IPS DF 6.9 (cell line): ENCODE results near the gene TWIST2.

Experiments
- DNase-seq: peaks from one replicate; pipeline ENCODE4 v3.0.0-alpha.2; 2013; ENCODE audit warnings: low read depth, low spot score
- H3K27ac ChIP-seq: one replicate; pipeline ENCODE4 v1.5.1; 2013; ENCODE audit warnings: low read length, control low read depth
- H3K27me3 ChIP-seq: 2 replicates; pipeline ENCODE4 v1.6.1; 2013; ENCODE audit warnings: mild to moderate bottlenecking, low read length; ENCODE audit not compliant: control insufficient read depth, insufficient read depth
- H3K36me3 ChIP-seq: 2 replicates; pipeline ENCODE4 v1.6.1; 2013; ENCODE audit warnings: low read length; ENCODE audit not compliant: control insufficient read depth, insufficient read depth
- H3K4me1 ChIP-seq: 2 replicates; pipeline ENCODE4 v1.6.1; 2013; ENCODE audit warnings: low read length; ENCODE audit not compliant: control insufficient read depth, insufficient read depth
- H3K4me3 ChIP-seq: 2 replicates; pipeline ENCODE4 v1.5.1; 2013; ENCODE audit warnings: mild to moderate bottlenecking, low read length
- H3K9me3 ChIP-seq: 2 replicates; pipeline ENCODE4 v1.6.1; 2013; ENCODE audit warnings: low read length, inconsistent platforms; ENCODE audit not compliant: control insufficient read depth, insufficient read depth
- WGBS: extraction: QIAGEN DNeasy Blood & Tissue Kit; methylation state at CpG from one replicate; pipeline ENCODE4 v1.1.7; 2013; ENCODE audit warnings: mixed read lengths, missing lambda C conversion rate; ENCODE audit not compliant: insufficient read length, insufficient coverage; 5-methylcytosine and 5-hydroxymethylcytosine counted together

TWIST2 gene

DNA sequence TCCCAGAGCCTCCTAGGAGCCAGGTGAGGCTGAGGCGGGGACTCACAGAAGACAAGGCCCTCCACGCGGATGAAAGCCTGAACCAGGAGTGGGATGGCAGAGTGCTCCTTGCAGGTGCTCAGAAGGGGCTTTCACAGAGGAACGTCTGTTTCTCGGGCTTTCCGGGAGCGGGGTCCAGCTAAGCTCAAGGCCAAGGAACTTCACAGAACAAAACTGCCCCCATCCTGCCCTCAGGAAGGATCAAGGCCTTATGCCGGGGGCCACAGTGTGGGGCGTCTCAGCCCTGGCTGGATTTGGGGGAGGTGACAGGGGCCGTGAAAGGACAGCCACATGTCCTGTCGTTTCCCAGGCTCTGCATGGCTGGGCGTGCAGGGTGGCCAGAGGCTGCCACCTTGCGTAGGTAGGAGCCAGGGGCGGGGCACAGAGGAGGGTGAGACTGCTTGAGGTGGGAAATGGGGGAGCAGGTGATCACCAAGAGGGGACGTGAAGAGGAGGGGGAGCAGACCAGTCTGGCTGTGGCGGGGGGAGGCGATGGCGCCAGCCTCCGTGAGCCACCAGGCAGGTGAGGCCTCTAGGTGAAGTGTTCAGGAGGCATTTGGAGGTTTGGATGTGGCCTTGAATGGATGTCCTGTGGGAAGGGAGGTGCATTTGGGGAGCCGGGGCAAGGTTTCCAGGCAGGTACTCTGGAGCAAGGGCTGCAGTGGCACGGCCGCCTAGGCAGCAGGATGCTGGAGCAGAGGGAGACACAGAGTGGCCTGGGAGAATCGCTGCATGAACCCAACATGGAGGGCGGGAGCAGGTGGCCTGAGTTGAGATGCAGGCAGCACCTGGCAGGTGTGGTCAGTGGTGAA is 79.1 kb downstream of the TWIST2 start:
- WGBS: no CpG with 5 or more reads among the region's 24 CpGs
- no peaks in the 10 kb centered on the region for H3K4me1 ChIP-seq
- H3K4me3 ChIP-seq: no peak overlapping the region

DNA sequence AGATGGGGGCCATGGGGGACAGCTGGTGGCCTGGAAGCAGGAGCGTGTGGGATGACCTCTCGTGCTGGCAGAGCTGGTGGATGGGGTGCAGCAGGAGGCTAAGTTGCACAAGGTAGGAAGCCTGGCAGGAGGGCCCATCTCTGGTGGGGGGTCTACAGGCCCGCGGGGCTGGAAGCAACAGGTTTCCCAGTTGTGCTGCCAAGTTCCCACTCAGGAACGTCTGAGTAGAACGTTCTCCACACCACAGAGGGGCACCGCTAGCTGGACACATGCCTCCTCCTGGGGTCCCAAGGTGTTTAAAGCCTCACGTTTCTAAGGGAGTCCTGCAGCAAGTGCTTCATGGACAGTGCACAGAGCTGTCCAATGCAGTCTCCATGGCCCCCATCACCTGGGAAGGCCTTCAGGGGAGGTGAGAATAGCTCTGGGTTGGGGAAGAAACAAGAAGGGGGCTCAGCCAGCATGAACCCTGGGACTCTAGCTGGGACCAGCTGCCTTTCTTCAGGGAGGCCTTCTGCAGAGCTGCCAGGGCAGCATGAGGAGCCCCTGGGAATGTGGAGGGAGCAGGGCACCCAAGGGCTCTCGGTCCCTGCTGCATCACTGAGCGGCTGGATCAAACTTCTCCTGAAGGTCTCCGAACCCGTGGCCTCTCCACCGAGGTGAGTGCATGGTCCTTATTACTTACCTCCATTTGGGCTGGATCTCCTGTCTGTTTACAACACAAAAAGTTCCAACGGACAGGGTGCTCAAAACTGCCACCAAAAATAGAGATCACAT is 80.0 kb downstream of the TWIST2 start:
- DNase-seq: no peak
- no peak overlapping the region for H3K27ac ChIP-seq
- WGBS: no CpG with 5 or more reads among the region's 14 CpGs
- H3K36me3 ChIP-seq: no peaks in the 10 kb centered on the region
- H3K4me3 ChIP-seq: no peak overlapping the region
- no peaks in the 10 kb centered on the region for H3K27me3 ChIP-seq
- H3K4me1 ChIP-seq: no peaks in the 10 kb centered on the region
- H3K9me3 ChIP-seq: peaks cover 41% of the 10 kb centered on the region

More for the DNA sequence above, 79.1 kb downstream of the TWIST2 start:
- DNase-seq: no peak
- peaks cover 41% of the 10 kb centered on the region for H3K9me3 ChIP-seq
- H3K27ac ChIP-seq: no peak overlapping the region
- no peaks in the 10 kb centered on the region for H3K27me3 ChIP-seq
- H3K36me3 ChIP-seq: no peaks in the 10 kb centered on the region

DNA sequence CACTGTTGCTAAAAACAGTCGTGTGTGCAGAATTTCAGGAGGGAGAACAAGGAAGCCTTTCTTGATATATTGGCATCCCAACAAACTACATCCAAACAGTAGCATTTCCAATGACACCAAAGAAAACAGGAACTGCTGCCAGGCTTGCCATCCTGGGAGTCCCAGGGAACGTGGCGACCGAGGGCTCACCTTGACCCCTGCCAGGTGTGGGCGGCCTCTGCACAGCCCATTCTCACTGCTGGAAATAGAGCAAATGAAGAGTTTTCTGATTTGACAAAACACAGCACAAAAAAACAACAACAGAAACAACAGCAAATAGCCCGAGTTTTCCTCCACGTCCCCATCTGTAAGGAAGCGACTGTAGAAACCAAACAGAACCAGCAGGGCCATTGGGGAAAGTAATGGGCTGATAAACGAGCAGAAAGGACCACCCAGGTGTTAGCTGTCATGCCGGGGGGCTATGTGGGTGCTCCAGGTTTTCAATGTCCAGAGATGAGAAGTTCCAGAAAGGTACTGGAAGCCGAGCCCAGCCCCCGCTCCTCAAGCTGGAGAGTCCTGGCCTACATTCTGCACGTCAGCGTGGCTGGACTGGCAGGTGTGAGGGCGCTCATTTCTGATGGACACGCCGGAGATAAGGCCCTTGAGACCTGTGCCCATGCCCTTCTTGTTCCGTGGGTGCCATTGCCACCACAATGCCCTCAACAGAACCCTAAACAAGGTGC is 80.8 kb downstream of the TWIST2 start:
- WGBS: no CpG with 5 or more reads among the region's 18 CpGs
- no peak for DNase-seq
- H3K27me3 ChIP-seq: no peaks in the 10 kb centered on the region
- H3K9me3 ChIP-seq: peaks cover 41% of the 10 kb centered on the region
- H3K27ac ChIP-seq: no peak overlapping the region
- no peak overlapping the region for H3K4me3 ChIP-seq
- no peaks in the 10 kb centered on the region for H3K36me3 ChIP-seq
- H3K4me1 ChIP-seq: no peaks in the 10 kb centered on the region

DNA sequence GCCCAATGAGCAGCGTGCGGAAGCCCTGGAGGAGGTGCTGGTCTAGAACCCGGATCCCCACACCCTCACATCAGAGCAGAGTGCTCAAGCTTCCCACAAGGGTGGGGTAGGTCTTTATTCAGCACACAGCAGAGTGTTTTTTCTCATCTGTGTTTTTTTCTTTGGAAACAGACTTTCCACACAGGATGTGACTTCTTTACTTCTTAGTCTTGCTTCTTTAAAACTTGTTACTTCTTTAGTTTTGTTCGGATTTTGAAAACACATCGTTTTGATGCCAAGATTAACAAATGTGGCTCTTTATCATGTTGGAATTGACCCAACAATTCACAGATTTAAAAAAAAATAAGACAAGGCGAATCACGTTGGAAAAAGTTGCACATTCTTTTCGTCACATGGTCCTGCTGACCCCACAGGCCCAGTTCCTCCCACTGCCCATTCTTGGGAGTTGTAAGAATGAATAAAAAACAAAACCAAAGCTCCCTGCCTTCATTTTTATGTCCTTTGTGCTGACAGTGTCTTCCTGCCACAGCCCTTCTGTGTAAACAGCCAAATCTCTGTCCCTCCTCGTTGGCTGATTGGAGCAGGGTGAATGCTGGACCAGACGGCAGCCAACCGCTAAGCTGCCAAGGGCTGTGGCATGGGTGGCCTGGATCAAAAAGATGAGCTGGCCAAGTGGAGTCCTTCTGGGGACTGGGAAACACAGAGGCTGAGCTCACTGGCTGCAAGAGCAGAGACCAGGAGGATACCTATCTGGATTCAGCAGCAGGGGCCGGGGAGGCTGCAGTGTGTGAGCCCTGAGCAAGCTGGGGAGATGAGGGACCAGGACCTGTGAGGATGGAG is 81.6 kb downstream of the TWIST2 start:
- Histone ChIP-seq H3K4me1 (no peaks in the 10 kb centered on the region), H3K27ac (no peak overlapping the region), H3K4me3 (no peak overlapping the region), H3K27me3 (no peaks in the 10 kb centered on the region), H3K9me3 (peaks cover 40% of the 10 kb centered on the region), H3K36me3 (no peaks in the 10 kb centered on the region)
- no peak for DNase-seq
- WGBS: no CpG with 5 or more reads among the region's 12 CpGs

DNA sequence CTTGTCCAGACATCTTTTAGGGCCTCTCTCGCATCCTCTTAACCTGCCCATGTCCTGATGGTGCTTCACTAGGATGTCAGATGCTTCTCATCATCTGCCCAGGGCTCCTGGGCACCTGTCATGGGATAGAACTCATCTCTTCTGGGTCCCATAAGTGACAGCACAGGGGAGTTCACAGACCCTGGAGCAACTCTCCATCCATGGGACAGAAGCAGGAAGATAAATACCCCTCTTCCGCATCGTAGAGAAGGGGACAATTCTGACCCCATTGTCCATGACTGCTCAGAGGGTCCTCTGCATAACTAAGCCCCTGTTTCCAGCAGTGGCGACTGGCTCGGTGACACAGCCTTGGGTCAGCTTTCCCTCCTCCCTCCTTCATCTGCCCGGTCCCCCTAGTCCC is 82.3 kb downstream of the TWIST2 start:
- peaks cover 33% of the 10 kb centered on the region for H3K9me3 ChIP-seq
- H3K4me3 ChIP-seq: no peak overlapping the region
- H3K27ac ChIP-seq: no peak overlapping the region
- no peaks in the 10 kb centered on the region for H3K36me3 ChIP-seq
- WGBS: no CpG with 5 or more reads among the region's 6 CpGs
- H3K4me1 ChIP-seq: no peaks in the 10 kb centered on the region
- DNase-seq: no peak
- H3K27me3 ChIP-seq: no peaks in the 10 kb centered on the region

DNA sequence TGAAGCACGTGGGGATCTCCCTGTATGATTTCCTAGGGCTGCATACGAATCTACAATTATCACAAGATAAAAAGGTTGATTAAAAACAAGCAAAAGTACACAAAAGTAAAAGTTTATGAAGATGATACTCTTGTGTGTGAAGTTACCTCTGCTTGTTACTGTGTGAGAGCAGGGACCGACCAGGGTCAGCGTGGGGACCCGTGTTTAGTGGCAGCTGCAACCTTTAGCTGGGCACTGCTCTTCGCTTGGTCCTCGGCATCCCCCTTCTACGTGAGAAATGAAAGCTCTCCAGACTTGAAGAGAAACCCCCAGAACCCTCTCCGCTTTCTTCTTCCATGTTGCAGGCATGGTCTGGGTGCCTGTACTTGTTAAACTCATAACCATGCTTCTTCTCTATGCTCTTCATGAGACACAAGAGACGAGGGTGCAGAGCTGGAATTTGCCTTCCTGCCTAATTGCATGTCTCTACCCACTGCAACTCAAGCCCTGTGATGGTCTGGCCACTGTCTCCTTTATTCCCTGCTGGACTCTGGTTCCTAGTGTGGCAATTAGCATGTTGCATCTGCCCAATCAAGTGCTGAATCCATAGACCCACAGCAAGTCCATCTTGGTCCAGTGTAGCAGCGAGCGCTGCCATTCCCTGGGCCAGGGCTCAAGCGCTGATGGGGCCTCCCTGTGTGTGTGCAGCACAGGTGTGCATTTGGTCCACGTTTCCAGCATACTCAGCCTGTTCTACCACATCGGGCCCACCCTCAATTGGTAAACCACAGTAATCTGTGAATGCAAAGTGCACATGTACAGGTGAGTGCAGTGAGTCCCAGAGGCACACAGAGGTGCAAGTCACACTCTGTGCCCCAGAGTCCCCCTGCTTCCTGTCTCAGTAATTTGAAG is 88.5 kb downstream of the TWIST2 start:
- Histone ChIP-seq H3K9me3 (peaks cover 26% of the 10 kb centered on the region), H3K4me3 (no peak overlapping the region), H3K4me1 (no peaks in the 10 kb centered on the region; the same call in 1 of the 2 replicates), H3K36me3 (no peaks in the 10 kb centered on the region), H3K27me3 (no peaks in the 10 kb centered on the region), H3K27ac (no peak overlapping the region)
- no CpG with 5 or more reads among the region's 15 CpGs for WGBS
- DNase-seq: no peak

DNA sequence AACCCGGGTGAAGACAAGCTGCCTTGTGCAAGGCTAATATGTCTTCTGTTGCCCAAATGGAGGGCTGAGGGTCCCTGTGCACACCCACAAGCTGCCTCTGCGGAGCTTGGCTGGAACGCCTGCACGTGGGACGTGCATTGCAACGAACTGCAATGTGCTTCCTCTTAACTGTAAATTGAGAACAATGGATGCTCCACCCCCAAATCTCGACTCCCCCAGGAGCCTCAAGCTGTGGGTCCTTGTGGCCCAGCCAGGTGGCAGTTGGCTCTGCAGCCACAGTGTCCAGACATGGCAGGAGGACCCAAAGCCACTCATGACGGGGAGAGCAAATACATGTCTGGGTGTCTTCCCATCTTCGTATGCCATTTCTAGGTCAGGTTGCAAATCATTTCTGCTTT is 90.1 kb downstream of the TWIST2 start:
- no peak for DNase-seq
- no peaks in the 10 kb centered on the region; the same call in 1 of the 2 replicates for H3K4me1 ChIP-seq
- no peaks in the 10 kb centered on the region for H3K27me3 ChIP-seq
- no peaks in the 10 kb centered on the region for H3K36me3 ChIP-seq
- no peak overlapping the region for H3K27ac ChIP-seq
- H3K4me3 ChIP-seq: no peak overlapping the region
- peaks cover 29% of the 10 kb centered on the region for H3K9me3 ChIP-seq
- WGBS: no CpG with 5 or more reads among the region's 9 CpGs

DNA sequence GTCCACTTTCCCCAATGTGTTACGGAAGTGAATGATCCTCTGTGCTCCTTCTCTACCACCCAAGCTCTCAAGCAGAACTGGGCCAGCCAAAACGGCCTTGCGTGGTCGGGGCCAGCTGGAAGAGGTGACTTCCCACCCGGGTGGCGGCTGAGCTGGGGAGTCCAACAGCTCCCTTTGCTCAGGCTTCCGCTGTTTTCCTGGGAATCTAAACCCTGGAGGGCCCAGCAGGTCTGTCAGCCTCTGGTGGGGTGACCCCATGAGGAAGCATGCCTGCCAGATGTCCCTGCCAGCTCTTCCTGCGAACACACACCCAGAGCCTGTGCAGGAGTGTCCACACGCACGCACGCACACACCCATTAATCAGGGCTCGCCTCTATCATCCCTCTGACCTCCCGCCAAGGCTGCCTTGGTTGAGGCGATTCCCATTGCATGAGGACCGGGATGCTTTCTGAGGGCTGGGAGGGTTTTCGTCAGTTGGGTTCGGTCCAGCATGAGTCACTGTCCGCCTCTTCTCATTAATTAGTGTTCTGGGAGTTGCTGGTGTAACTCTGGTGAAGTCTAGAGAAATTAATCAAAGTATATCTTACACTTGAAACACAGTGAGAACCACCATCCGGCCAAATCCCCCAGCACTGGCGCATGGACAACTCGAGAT is 90.6 kb downstream of the TWIST2 start:
- H3K9me3 ChIP-seq: peaks cover 29% of the 10 kb centered on the region
- no peaks in the 10 kb centered on the region for H3K27me3 ChIP-seq
- WGBS: no CpG with 5 or more reads among the region's 21 CpGs
- no peaks in the 10 kb centered on the region for H3K36me3 ChIP-seq
- no peaks in the 10 kb centered on the region; the same call in 1 of the 2 replicates for H3K4me1 ChIP-seq
- no peak for DNase-seq
- H3K4me3 ChIP-seq: no peak overlapping the region
- H3K27ac ChIP-seq: no peak overlapping the region

DNA sequence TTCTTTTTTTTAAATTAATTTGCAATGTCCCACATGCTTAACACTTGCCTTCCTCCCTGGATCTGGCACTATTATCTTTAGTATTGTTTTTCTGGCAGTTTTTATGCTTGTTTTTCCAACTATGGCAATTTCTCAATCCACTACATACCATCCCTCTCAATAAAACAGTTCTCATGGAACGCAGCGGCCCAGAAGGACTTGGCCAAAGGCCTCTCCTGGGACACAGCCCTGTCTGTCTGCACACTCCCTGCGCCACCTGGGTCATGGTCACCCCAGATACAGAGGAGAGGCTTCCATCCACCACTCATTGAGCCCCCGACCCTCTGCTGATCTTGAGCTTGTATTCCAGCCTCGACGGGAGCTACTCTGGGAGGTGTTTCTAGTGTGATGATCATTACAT is 91.2 kb downstream of the TWIST2 start:
- DNase-seq: no peak
- no peak overlapping the region for H3K4me3 ChIP-seq
- H3K9me3 ChIP-seq: peaks cover 31% of the 10 kb centered on the region
- no peaks in the 10 kb centered on the region for H3K27me3 ChIP-seq
- H3K4me1 ChIP-seq: no peaks in the 10 kb centered on the region; the same call in 1 of the 2 replicates
- no peak overlapping the region for H3K27ac ChIP-seq
- WGBS: no CpG with 5 or more reads among the region's 6 CpGs
- H3K36me3 ChIP-seq: no peaks in the 10 kb centered on the region
